GM13976 (cell line): ENCODE measurements around the gene PIPOX.

Experiments
- DNase-seq: peaks from one replicate; pipeline ENCODE4 v3.0.0; 2012; ENCODE audit warnings: low spot score
- in situ Hi-C: fragments of 300-500 bp; cut with MboI; formaldehyde crosslinking; loops from one replicate; pipeline ENCODE4 v1.12.0; 2022; ENCODE audit warnings: low sequenced_read_pairs, mixed read lengths, inconsistent platforms; ENCODE audit not compliant: unreplicated experiment
- TF ChIP-seq, protein P1 (sequence below): IDR thresholded peaks from 2 replicates; pipeline ENCODE4 v1.5.1; 2012; ENCODE audit warnings: borderline replicate concordance, mild to moderate bottlenecking; ENCODE audit not compliant: insufficient read depth; ENCODE audit errors: extremely low read depth, missing control alignments, control extremely low read depth

The PIPOX gene

GRCh38 chr17:29077320-29077719 lies 34.4 kb downstream of the PIPOX start:
- no peak for DNase-seq
- TF ChIP-seq, protein P1, sequence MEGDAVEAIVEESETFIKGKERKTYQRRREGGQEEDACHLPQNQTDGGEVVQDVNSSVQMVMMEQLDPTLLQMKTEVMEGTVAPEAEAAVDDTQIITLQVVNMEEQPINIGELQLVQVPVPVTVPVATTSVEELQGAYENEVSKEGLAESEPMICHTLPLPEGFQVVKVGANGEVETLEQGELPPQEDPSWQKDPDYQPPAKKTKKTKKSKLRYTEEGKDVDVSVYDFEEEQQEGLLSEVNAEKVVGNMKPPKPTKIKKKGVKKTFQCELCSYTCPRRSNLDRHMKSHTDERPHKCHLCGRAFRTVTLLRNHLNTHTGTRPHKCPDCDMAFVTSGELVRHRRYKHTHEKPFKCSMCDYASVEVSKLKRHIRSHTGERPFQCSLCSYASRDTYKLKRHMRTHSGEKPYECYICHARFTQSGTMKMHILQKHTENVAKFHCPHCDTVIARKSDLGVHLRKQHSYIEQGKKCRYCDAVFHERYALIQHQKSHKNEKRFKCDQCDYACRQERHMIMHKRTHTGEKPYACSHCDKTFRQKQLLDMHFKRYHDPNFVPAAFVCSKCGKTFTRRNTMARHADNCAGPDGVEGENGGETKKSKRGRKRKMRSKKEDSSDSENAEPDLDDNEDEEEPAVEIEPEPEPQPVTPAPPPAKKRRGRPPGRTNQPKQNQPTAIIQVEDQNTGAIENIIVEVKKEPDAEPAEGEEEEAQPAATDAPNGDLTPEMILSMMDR = no peak
- in situ Hi-C loops = no loop called here

- in situ Hi-C loops = no loop called here
- TF ChIP-seq, protein P1 = no peak
- DNase-seq = no peak
Measured at GRCh38 chr17:29078183-29079045, 35.5 kb downstream of the PIPOX start.

GRCh38 chr17:29079433-29079832 lies 36.5 kb downstream of the PIPOX start:
- TF ChIP-seq, protein P1 = no peak
- in situ Hi-C loops = no loop called here
- DNase-seq = no peak

GRCh38 chr17:29079887-29080286 lies 36.9 kb downstream of the PIPOX start:
- TF ChIP-seq, protein P1 = no peak
- in situ Hi-C loops = no loop called here
- DNase-seq = no peak

DNA sequence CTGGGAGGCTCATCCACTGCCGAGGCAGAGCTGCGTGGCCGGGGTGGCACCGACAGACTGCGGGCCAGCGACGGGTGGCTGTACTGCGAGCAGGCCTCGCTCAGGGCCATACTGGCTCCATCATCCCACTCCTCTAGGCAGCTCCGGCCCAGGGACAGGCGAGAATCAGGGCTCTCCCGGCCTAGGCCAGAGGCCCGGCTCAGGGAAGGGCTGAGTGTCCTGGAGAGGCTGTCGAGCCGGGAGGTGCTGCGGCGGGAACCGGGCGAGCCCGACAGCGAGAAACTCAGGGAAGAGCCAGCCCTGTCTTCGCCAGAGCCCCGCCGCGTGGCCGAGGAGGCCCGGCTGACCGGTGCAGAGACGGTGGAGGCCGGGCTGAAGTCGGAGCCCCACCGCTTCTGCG lies 37.4 kb downstream of the PIPOX start:
- TF ChIP-seq, protein P1 = no peak
- in situ Hi-C loops = no loop called here

DNA sequence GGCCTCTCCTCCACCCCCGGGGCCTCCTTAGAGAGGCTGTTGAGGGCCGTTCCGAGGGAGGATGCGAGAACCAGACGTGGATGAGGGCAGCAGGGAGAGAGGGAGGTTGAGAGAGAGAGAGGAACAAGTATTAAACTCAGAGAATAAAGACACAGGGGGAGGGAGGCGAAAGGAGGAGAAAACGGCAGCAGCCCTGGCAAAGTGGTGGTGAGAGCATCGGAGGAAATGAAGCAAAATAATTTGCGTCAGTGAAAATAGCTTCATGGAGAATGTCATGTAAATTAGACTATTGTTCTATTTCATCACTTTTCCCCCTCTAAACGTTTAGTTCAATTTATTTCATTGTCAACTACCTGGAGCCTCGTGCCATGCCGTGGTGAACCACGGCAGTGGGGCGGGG lies 38.0 kb downstream of the PIPOX start:
- in situ Hi-C loops = no loop called here
- DNase-seq = no peak
- TF ChIP-seq, protein P1 = no peak

More for the DNA sequence above, 37.4 kb downstream of the PIPOX start:
- no peak for DNase-seq
